Right atrium auricular region (tissue), 2 donors: ENCODE results near the gene RAMACL. TPM values are rescaled to one million over a fixed set of nuclear protein-coding genes. Genes with fewer than 3 reads are reported as not detected.

Experiments used
- DNase-seq: peaks from one replicate; pipeline ENCODE4 v3.0.0-alpha.2; 2019; ENCODE audit warnings: low spot score
- H3K27ac ChIP-seq, 2 donors: fragments of 200-600 bp; sonication (generic); 1 replicate in 1 of 2; 2 replicates in 1 of 2; pipeline ENCODE4 v1.5.1; 2016 to 2019
- H3K27me3 ChIP-seq, 2 donors: fragments of 200-600 bp; sonication (generic); one replicate each; pipeline versions ENCODE4 v1.5.1 to v1.6.0; 2017 to 2019
- H3K36me3 ChIP-seq: fragments of 200-600 bp; sonication (generic); one replicate; pipeline ENCODE4 v1.5.1; 2016
- H3K4me1 ChIP-seq, 2 donors: fragments of 200-600 bp; sonication (generic); one replicate each; pipeline versions ENCODE4 v1.5.1 to v1.6.0; 2017 to 2019
- H3K4me3 ChIP-seq, 2 donors: fragments of 200-600 bp; sonication (generic); 1 replicate in 1 of 2; 2 replicates in 1 of 2; pipeline ENCODE4 v1.5.1; 2017 to 2019; ENCODE audit warnings: mild to moderate bottlenecking in 1 of 2, moderate library complexity in 1 of 2
- H3K9me3 ChIP-seq, 2 donors: fragments of 200-600 bp; sonication (generic); one replicate each; pipeline ENCODE4 v1.5.1; 2019
- total RNA-seq, 2 donors: library from RNA; depleted of rRNA; stranded (reverse); fragments of >200 nt; gene quantifications; one replicate each; pipeline ENCODE4 v1.1.0, GENCODE V29; 2016
- TF ChIP-seq, protein P1 (sequence below), 2 donors: fragments of 200-600 bp; sonication (generic); IDR thresholded peaks; one replicate each; pipeline ENCODE4 v1.5.1; 2019; ENCODE audit warnings: antibody characterized with exemption in 2 of 2

RAMACL gene
- total RNA-seq, 2 donors from 2014 or later, result 0.20 to 0.52 TPM

DNA sequence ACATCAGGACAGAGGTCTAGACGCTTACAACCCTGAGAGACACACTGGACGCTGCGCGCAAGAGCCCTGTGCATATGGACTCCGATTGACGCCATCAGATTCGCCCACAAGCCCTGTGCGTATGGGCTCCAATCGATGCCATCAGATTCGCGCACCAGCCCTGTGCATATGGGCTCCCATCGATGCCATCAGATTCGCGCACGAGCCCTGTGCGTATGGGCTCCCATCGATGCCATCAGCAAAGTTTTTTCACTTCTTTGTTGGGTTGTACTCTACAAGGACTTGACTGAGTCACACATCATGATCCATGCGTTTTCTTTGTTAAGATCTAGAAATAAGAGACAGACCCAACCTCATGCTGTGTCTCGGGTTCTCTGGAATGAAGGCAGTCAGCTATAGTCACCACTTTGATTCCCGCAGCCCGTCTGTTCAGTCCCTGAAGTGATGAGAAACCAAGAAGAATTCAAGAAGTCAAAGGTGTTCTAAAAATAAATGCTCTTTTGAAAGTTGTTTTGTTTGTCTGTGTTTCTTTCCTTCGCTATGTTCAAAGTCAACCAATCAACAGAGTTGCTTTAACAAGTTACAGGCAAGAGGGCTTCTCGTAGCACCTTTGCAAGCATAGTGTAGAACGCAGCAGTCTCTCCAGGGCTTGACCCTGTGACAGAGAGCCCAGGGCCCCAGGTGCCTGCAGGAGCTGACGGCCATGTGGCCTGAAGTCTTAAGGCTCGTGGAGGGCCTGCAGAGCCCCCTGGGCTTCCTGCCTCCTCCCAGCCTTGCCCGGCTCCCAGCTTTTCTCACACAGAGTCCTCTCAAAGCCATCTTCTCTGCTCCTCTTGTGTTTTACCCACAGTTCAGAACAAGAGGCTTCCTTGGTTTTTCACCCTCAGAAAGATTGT lies 32.6 kb upstream of the RAMACL start:
- peak; percentile 55 for DNase-seq
- Histone ChIP-seq H3K4me3 (no peak overlapping the region), H3K27ac (peak overlapping the region; percentile 43 to 52), H3K4me1 (peaks cover 0 to 77% of the 10 kb centered on the region in 2 donors), H3K9me3 (no peaks in the 10 kb centered on the region), H3K36me3 (no peaks in the 10 kb centered on the region), H3K27me3 (no peaks in the 10 kb centered on the region)
- TF ChIP-seq, protein P1, sequence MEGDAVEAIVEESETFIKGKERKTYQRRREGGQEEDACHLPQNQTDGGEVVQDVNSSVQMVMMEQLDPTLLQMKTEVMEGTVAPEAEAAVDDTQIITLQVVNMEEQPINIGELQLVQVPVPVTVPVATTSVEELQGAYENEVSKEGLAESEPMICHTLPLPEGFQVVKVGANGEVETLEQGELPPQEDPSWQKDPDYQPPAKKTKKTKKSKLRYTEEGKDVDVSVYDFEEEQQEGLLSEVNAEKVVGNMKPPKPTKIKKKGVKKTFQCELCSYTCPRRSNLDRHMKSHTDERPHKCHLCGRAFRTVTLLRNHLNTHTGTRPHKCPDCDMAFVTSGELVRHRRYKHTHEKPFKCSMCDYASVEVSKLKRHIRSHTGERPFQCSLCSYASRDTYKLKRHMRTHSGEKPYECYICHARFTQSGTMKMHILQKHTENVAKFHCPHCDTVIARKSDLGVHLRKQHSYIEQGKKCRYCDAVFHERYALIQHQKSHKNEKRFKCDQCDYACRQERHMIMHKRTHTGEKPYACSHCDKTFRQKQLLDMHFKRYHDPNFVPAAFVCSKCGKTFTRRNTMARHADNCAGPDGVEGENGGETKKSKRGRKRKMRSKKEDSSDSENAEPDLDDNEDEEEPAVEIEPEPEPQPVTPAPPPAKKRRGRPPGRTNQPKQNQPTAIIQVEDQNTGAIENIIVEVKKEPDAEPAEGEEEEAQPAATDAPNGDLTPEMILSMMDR (IDR thresholded peaks at IDR 0.05), result no peak

GRCh38 chr6:166618251-166618650 lies 31.8 kb upstream of the RAMACL start:
- DNase-seq, result peak; percentile 40
- H3K4me3 ChIP-seq, result no peak overlapping the region
- TF ChIP-seq, protein P1 (IDR thresholded peaks at IDR 0.05), result no peak
- no peaks in the 10 kb centered on the region for H3K9me3 ChIP-seq
- no peaks in the 10 kb centered on the region for H3K27me3 ChIP-seq
- no peaks in the 10 kb centered on the region for H3K36me3 ChIP-seq
- no peak overlapping the region for H3K27ac ChIP-seq
- H3K4me1 ChIP-seq, result peaks cover 0 to 75% of the 10 kb centered on the region in 2 donors

- TF ChIP-seq, protein P1 (IDR thresholded peaks at IDR 0.05), result no peak
- Histone ChIP-seq H3K36me3 (no peaks in the 10 kb centered on the region), H3K27me3 (no peaks in the 10 kb centered on the region), H3K4me3 (no peak overlapping the region), H3K27ac (no peak overlapping the region), H3K4me1 (peaks cover 0 to 75% of the 10 kb centered on the region in 2 donors), H3K9me3 (no peaks in the 10 kb centered on the region)
- DNase-seq, result peak; percentile 13
Observed at GRCh38 chr6:166617359-166617758, 30.9 kb upstream of the RAMACL start.

DNA sequence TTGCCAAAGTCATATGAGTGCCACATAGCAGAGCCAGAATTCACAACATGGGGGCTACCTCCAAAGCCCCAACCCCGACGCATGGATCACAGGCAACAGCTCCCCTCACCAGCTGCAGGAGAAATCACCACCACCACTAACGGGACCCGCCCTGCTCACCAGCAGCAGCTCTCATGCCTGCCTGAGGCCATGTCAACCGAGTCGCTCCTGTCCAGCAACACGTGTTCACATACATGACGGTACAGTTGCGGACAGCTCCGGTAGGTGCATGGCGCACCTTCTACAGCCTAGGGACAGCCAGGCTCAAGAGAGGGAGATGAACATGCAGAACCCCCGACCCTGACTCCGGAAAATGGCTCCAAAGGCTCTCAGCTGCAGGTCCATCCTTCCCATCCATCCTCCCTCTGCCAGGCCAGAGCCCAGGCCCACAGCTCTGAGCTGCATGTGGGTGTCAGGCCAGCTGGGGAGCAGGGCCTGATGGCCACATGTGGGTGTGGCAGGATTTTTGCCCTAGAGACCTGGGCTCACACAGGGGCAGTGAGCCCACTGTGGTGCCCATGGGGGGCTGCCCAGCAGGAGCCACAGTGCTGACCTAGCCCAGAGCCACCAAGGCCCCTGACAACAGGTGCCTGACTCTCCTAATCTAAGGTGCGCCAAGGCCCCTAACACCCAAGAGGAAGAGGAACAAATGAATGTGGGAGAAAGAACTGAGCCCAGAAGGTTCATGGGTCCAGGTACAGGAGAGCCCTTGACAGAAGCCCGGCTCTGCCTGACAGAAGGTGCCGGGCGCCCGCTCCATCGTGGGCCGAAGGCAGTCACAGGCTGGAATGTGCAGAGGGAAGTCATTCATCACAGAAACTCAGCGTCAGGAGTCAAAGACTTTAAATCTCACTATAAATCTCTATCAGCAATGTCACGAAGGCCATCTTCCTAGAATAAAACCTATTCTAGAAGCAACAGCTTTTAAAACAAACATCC lies 30.1 kb upstream of the RAMACL start:
- Histone ChIP-seq H3K9me3 (no peaks in the 10 kb centered on the region), H3K27ac (peak overlapping the region in 1 of 2 donors; percentile 85), H3K4me3 (no peak overlapping the region), H3K36me3 (no peaks in the 10 kb centered on the region), H3K4me1 (peaks cover 0 to 76% of the 10 kb centered on the region in 2 donors), H3K27me3 (no peaks in the 10 kb centered on the region)
- TF ChIP-seq, protein P1 (IDR thresholded peaks at IDR 0.05), result no peak
- peak; percentile 54 for DNase-seq

- Histone ChIP-seq H3K36me3 (no peaks in the 10 kb centered on the region), H3K27ac (peak overlapping the region; percentile 85 to 86), H3K4me1 (peaks cover 0 to 66% of the 10 kb centered on the region in 2 donors), H3K9me3 (no peaks in the 10 kb centered on the region), H3K4me3 (no peak overlapping the region), H3K27me3 (no peaks in the 10 kb centered on the region)
- TF ChIP-seq, protein P1 (IDR thresholded peaks at IDR 0.05), result no peak
- peak; percentile 74 for DNase-seq
Observed at GRCh38 chr6:166615059-166615770, 28.7 kb upstream of the RAMACL start.
